ENCODE data around the gene ARSK. TPM values are rescaled to one million over a fixed set of nuclear protein-coding genes. Genes with fewer than 3 reads are reported as not detected.

Gene ARSK, protein sequence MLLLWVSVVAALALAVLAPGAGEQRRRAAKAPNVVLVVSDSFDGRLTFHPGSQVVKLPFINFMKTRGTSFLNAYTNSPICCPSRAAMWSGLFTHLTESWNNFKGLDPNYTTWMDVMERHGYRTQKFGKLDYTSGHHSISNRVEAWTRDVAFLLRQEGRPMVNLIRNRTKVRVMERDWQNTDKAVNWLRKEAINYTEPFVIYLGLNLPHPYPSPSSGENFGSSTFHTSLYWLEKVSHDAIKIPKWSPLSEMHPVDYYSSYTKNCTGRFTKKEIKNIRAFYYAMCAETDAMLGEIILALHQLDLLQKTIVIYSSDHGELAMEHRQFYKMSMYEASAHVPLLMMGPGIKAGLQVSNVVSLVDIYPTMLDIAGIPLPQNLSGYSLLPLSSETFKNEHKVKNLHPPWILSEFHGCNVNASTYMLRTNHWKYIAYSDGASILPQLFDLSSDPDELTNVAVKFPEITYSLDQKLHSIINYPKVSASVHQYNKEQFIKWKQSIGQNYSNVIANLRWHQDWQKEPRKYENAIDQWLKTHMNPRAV
- 3.2 and 4.1 TPM in 2 replicates for total RNA-seq

DNA sequence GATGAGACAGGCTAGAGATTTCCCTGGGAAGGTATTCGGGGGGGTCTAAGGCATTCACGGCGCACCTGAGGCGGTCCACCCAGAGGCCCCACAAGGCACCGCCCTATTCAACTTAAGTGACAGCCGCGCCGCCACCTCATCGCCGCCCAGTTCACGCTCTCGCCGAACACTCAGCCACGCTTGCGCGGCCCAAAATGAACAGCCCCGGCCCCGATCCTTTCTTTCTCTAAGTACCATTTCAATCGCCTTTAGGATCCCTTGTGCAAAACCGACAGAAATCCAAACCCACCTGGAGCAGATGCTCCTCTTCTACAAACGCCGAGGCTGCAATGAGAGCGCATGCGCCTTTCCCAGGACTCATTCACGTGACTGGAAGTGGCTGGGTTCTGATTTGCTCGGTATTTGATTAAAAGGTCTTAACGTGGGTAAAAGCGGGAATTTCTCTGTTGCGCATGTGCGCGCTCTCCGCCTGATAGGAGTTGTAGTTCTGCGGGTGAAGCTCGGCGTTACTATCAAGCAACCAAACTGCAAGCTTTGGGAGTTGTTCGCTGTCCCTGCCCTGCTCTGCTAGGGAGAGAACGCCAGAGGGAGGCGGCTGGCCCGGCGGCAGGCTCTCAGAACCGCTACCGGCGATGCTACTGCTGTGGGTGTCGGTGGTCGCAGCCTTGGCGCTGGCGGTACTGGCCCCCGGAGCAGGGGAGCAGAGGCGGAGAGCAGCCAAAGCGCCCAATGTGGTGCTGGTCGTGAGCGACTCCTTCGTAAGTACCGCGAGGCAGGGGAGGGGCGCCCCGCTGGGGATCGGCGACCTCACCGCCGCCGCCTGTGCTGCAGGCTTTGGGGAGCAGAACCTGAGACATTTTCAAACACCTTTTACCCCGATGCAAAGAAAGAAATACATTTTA lies at the start of gene ARSK, which contains the start of gene SKIC3:
Gene ARSK (plus strand): TSS at position 455 of the 902 bp plus-strand sequence. CDS start 178 bp downstream, at position 633.
Gene SKIC3 (minus strand): TSS at position 331 of the 902 bp plus-strand sequence. CDS start 7,827 bp downstream, outside the sequence.
- intact Hi-C loops (cut with micrococcal nuclease), result loop anchor here (1.0 to 10.0 kb wide), 6 partner anchors 36 to 1380 kb away; partner anchors contain the start of gene GLRX
- no peaks in the 10 kb centered on the region for H3K9me3 Mint-ChIP-seq
- peak within 1 kb of the TSS; percentile 94 for H3K27ac Mint-ChIP-seq
- H3K27me3 Mint-ChIP-seq, result no peaks in the 10 kb centered on the region
- H3K4me1 Mint-ChIP-seq, result peaks cover 40% of the 10 kb centered on the region
- H3K36me3 Mint-ChIP-seq (ENCODE audit: low read depth), result peaks cover 21% of the 10 kb centered on the region
- peak within 1 kb of the TSS; percentile 96 for H3K4me3 Mint-ChIP-seq
- peak; percentile 97 for DNase-seq

DNA sequence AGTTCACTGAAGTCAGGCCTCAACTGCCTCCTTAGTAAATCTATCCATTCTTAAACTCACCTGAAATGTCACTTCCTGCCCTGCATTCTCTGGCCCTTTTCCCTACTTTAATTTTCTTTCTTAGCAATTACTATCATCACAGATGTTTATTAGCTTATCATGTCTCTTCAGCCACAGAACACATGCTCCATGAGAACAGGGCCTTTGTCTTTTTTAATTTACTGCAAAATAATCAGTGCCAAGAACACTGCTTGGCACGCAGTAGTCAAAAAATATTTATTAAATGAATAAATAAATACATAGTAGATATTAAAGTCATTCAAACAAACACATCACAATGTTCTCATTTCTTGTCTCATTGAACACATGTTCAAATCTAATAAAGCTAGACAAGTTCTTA lies 46.4 kb upstream of the ARSK start:
- Mint-ChIP-seq H3K9me3 (no peaks in the 10 kb centered on the region), H3K4me1 (no peaks in the 10 kb centered on the region), H3K27ac (no peak overlapping the region), H3K27me3 (no peaks in the 10 kb centered on the region), H3K36me3 (ENCODE audit: low read depth) (peaks cover 52% of the 10 kb centered on the region), H3K4me3 (no peak overlapping the region)
- no peak for DNase-seq
- intact Hi-C loops (cut with micrococcal nuclease), result no loop called here

DNA sequence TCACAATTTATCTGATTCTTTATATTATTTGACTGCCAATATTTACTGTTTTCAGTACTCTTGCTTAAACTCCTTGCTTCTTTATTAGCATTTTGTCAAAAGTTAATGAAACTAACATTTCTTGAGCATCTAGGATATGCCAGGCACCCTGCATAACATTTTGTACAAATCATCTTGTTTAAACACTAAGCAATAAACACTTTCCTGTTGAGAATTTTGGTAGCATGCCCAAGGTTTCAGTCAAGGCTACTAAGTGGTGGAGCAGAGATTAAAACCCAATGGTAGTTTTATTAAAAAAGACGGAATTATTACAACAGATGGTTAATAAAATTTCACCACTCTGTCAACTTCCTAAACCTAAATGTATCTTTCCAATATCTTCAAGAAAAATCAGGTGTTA lies 43.3 kb upstream of the ARSK start:
- intact Hi-C loops (cut with micrococcal nuclease), result no loop called here
- Mint-ChIP-seq H3K27me3 (no peaks in the 10 kb centered on the region), H3K4me3 (no peak overlapping the region), H3K4me1 (no peaks in the 10 kb centered on the region), H3K36me3 (ENCODE audit: low read depth) (peaks cover 48% of the 10 kb centered on the region), H3K27ac (no peak overlapping the region), H3K9me3 (no peaks in the 10 kb centered on the region)
- no peak for DNase-seq

GRCh38 chr5:95518417-95518816 lies 36.5 kb upstream of the ARSK start:
- peaks cover 48% of the 10 kb centered on the region for H3K36me3 Mint-ChIP-seq (ENCODE audit: low read depth)
- no peak for DNase-seq
- no peaks in the 10 kb centered on the region for H3K9me3 Mint-ChIP-seq
- no peaks in the 10 kb centered on the region for H3K4me1 Mint-ChIP-seq
- H3K4me3 Mint-ChIP-seq, result no peak overlapping the region
- no peak overlapping the region for H3K27ac Mint-ChIP-seq
- no peaks in the 10 kb centered on the region for H3K27me3 Mint-ChIP-seq
- intact Hi-C loops (cut with micrococcal nuclease), result no loop called here

DNA sequence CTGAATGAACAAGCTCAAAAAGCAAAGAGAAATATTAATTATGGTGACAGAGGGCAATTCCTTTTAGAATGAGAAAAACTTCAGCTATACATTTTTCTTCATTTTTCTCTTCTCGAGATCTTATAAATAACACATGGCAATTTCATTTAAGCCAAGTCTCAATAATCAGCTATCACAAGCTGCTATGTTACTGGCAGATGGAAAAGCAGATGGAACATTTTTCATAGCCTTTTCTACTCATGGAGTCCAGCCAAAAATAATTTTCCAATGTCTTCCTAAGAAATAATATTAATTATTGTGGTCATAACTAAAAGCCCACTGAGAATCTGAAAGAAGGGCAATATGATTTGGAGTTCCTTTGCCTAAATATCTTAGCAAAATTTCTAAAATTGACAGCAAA lies 35.8 kb upstream of the ARSK start:
- no peaks in the 10 kb centered on the region for H3K4me1 Mint-ChIP-seq
- H3K36me3 Mint-ChIP-seq (ENCODE audit: low read depth), result peaks cover 48% of the 10 kb centered on the region
- H3K9me3 Mint-ChIP-seq, result no peaks in the 10 kb centered on the region
- intact Hi-C loops (cut with micrococcal nuclease), result no loop called here
- DNase-seq, result no peak
- H3K27ac Mint-ChIP-seq, result no peak overlapping the region
- H3K27me3 Mint-ChIP-seq, result no peaks in the 10 kb centered on the region
- H3K4me3 Mint-ChIP-seq, result no peak overlapping the region

DNA sequence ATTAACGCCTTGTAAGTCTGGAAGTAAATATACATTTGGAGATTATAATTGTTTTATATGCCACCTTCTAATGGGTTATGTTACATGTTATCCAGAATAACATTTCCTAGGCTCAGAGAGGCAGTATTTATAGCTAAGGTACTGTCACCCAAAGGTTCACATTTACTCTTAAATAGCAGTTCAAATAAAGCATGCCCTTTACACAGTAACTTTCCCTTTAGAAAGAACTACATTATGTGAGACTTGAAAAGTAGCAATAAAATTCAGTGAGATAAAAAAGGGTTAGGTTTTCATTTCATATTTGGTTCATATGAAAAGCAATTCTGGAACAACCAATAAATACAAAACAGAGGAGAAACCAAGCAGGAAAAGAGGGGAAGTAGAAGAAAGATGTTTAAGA lies 35.2 kb upstream of the ARSK start:
- Mint-ChIP-seq H3K4me1 (no peaks in the 10 kb centered on the region), H3K27me3 (no peaks in the 10 kb centered on the region), H3K4me3 (no peak overlapping the region), H3K27ac (no peak overlapping the region), H3K36me3 (ENCODE audit: low read depth) (peaks cover 48% of the 10 kb centered on the region), H3K9me3 (no peaks in the 10 kb centered on the region)
- intact Hi-C loops (cut with micrococcal nuclease), result no loop called here
- no peak for DNase-seq

- H3K36me3 Mint-ChIP-seq (ENCODE audit: low read depth), result peaks cover 44% of the 10 kb centered on the region
- H3K4me3 Mint-ChIP-seq, result no peak overlapping the region
- intact Hi-C loops (cut with micrococcal nuclease), result no loop called here
- no peaks in the 10 kb centered on the region for H3K4me1 Mint-ChIP-seq
- no peaks in the 10 kb centered on the region for H3K9me3 Mint-ChIP-seq
- no peak for DNase-seq
- no peak overlapping the region for H3K27ac Mint-ChIP-seq
- H3K27me3 Mint-ChIP-seq, result no peaks in the 10 kb centered on the region
Observed at GRCh38 chr5:95520206-95520605, 34.7 kb upstream of the ARSK start.

DNA sequence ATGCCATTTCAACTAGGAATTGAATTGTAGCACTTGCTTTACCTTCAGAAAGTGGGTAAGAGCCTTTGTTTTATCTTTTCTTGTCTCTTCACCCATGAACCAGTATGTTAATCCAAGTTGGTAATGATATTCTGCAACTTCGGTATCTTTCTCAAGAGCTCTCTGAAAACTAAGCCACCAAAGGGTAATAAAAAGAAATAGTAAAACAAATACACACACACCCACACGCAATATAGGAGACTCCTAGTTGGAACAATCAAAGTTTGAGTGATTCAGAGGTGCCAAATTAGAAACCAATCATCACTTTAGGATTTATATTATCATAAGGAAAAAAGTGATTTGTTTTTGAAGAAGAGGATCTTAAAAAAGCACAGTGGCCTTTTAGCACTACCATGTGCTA lies 30.5 kb upstream of the ARSK start:
- peaks cover 3% of the 10 kb centered on the region for H3K4me1 Mint-ChIP-seq
- H3K4me3 Mint-ChIP-seq, result no peak overlapping the region
- no peaks in the 10 kb centered on the region for H3K27me3 Mint-ChIP-seq
- no peaks in the 10 kb centered on the region for H3K9me3 Mint-ChIP-seq
- intact Hi-C loops (cut with micrococcal nuclease), result no loop called here
- peaks cover 40% of the 10 kb centered on the region for H3K36me3 Mint-ChIP-seq (ENCODE audit: low read depth)
- H3K27ac Mint-ChIP-seq, result no peak overlapping the region
- no peak for DNase-seq

GRCh38 chr5:95526871-95527270 lies 28.0 kb upstream of the ARSK start:
- Mint-ChIP-seq H3K4me1 (peaks cover 3% of the 10 kb centered on the region), H3K9me3 (no peaks in the 10 kb centered on the region), H3K27me3 (no peaks in the 10 kb centered on the region), H3K4me3 (no peak overlapping the region), H3K27ac (no peak overlapping the region), H3K36me3 (ENCODE audit: low read depth) (peaks cover 33% of the 10 kb centered on the region)
- DNase-seq, result no peak
- intact Hi-C loops (cut with micrococcal nuclease), result no loop called here

DNA sequence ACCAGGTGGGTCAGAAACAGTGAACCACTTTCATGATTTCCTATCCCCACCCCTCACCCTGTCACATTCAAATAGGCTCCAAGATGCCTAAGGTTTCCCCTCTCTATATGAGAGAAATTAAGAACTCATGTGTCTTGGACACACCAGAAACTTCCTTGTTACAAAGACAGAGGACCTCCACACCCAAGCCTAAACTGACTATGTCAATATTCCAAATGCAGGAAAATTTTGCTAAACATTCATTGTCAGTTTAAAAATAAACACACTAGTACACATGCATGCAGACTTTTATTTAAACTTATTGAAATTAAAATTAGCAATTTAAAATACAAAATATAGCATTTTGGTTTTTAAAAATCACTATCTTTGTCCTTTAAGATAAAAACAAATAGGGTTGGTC lies 26.3 kb upstream of the ARSK start:
- H3K36me3 Mint-ChIP-seq (ENCODE audit: low read depth), result peaks cover 34% of the 10 kb centered on the region
- H3K4me1 Mint-ChIP-seq, result peaks cover 9% of the 10 kb centered on the region
- no peaks in the 10 kb centered on the region for H3K9me3 Mint-ChIP-seq
- no peak for DNase-seq
- intact Hi-C loops (cut with micrococcal nuclease), result no loop called here
- no peak overlapping the region for H3K27ac Mint-ChIP-seq
- no peak overlapping the region for H3K4me3 Mint-ChIP-seq
- H3K27me3 Mint-ChIP-seq, result no peaks in the 10 kb centered on the region

- Mint-ChIP-seq H3K4me3 (no peak overlapping the region), H3K27me3 (no peaks in the 10 kb centered on the region), H3K27ac (no peak overlapping the region), H3K4me1 (peaks cover 13% of the 10 kb centered on the region), H3K36me3 (ENCODE audit: low read depth) (peaks cover 47% of the 10 kb centered on the region), H3K9me3 (no peaks in the 10 kb centered on the region)
- DNase-seq, result no peak
- intact Hi-C loops (cut with micrococcal nuclease), result no loop called here
Observed at GRCh38 chr5:95530416-95530815, 24.5 kb upstream of the ARSK start.

DNA sequence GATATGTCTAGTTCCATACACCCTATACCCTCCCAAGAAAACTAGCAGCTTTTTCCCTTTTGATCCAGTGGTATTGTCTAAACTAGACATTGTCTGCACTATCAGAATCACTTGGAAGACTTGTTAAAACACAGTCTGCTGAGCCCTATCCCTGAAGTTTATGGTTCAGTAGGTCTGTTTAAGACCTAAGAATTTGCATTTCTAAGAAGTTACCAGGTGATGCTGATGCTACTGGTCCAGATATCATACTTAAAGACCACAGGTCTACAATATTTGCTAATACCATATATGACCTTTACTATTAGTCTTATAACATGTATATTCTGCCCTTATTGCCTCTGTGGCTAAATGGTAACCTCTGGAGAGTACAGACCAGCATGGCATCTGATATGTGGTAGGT lies 23.4 kb upstream of the ARSK start:
- Mint-ChIP-seq H3K9me3 (no peaks in the 10 kb centered on the region), H3K4me3 (no peak overlapping the region), H3K4me1 (peaks cover 13% of the 10 kb centered on the region), H3K27me3 (no peaks in the 10 kb centered on the region), H3K36me3 (ENCODE audit: low read depth) (peaks cover 55% of the 10 kb centered on the region), H3K27ac (no peak overlapping the region)
- intact Hi-C loops (cut with micrococcal nuclease), result no loop called here
- no peak for DNase-seq

DNA sequence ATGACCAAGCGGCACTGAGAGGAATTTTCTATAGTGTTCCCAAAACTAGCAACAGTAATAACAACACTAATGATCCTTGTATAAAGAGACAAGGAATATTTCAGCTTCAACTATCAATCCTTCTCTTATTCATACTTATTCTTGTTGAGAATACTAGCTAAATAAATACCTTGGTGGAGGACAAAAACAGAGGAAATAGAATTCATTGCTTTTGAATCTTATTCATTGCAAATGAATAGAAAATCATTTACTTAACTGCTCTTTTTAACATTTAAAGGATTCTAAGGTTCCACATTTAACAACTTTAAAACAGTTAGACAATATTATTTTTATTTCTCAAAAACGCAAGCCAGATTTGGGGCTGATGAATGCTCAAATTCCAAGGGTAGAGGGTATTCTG lies 22.5 kb upstream of the ARSK start:
- Mint-ChIP-seq H3K27ac (no peak overlapping the region), H3K9me3 (no peaks in the 10 kb centered on the region), H3K36me3 (ENCODE audit: low read depth) (peaks cover 62% of the 10 kb centered on the region), H3K4me1 (peaks cover 13% of the 10 kb centered on the region), H3K4me3 (no peak overlapping the region), H3K27me3 (no peaks in the 10 kb centered on the region)
- intact Hi-C loops (cut with micrococcal nuclease), result no loop called here
- DNase-seq, result no peak

GRCh38 chr5:95533106-95533505 lies 21.8 kb upstream of the ARSK start:
- H3K4me3 Mint-ChIP-seq, result no peak overlapping the region
- no peaks in the 10 kb centered on the region for H3K27me3 Mint-ChIP-seq
- H3K36me3 Mint-ChIP-seq (ENCODE audit: low read depth), result peaks cover 56% of the 10 kb centered on the region
- H3K4me1 Mint-ChIP-seq, result peaks cover 13% of the 10 kb centered on the region
- no peaks in the 10 kb centered on the region for H3K9me3 Mint-ChIP-seq
- no peak overlapping the region for H3K27ac Mint-ChIP-seq
- no peak for DNase-seq
- intact Hi-C loops (cut with micrococcal nuclease), result no loop called here

All from activated CD4-positive, alpha-beta T cell treated with anti-CD3 and anti-CD28 coated beads, Interleukin-2, amount 10 ng/mL, durations not matched to agents 24 days and 14 days (primary cell).